OCI-LY7 (cell line): ENCODE measurements around the gene RREB1. TPM values are rescaled to one million over a fixed set of nuclear protein-coding genes. Genes with fewer than 3 reads are reported as not detected.

Experiments used
- BruUV-seq: library from RNA; stranded (reverse); fragments of 400-500 nt; replicated peaks from 2 replicates; lab custom pipeline; 2021; lab: Mats Ljungman, UMichigan
- CTCF ChIA-PET: fragments of 300-600 bp; sonication (Branson Sonifier 250); formaldehyde crosslinking; loops from one replicate; lab custom pipeline; 2022; ENCODE audit warnings: antibody characterized with exemption; ENCODE audit not compliant: unreplicated experiment; lab: Charles Lee
- POLR2A ChIA-PET: fragments of 300-600 bp; sonication (Branson Sonifier 250); formaldehyde crosslinking; loops from one replicate; lab custom pipeline; 2022; ENCODE audit warnings: antibody characterized with exemption; lab: Charles Lee
- DNase-seq: peaks from one replicate; pipeline ENCODE4 v3.0.0-alpha.2; 2015; ENCODE audit warnings: low spot score
- H2AFZ ChIP-seq: fragments of 200-600 bp; sonication (generic), shearing (Covaris generic); 2 replicates; pipeline ENCODE4 v1.6.1; 2014; ENCODE audit warnings: mild to moderate bottlenecking, antibody characterized with exemption, low read length, moderate library complexity
- H3K27ac ChIP-seq: fragments of 200-600 bp; sonication (generic); 2 replicates; pipeline ENCODE4 v1.5.1; 2014; ENCODE audit warnings: mixed run types, low read depth, mild to moderate bottlenecking, moderate library complexity, low read length, inconsistent platforms; ENCODE audit not compliant: poor library complexity, severe bottlenecking
- H3K36me3 ChIP-seq: fragments of 200-600 bp; sonication (generic); 2 replicates; pipeline ENCODE4 v1.6.1; 2014; ENCODE audit warnings: mild to moderate bottlenecking, antibody characterized with exemption, low read length, moderate library complexity, mixed read lengths; ENCODE audit not compliant: insufficient read depth
- H3K4me1 ChIP-seq: fragments of 200-600 bp; sonication (generic); 2 replicates; pipeline ENCODE4 v1.5.1; 2014; ENCODE audit warnings: mild to moderate bottlenecking, low read length; ENCODE audit not compliant: insufficient read depth, poor library complexity, severe bottlenecking
- H3K4me2 ChIP-seq: fragments of 200-600 bp; sonication (generic); 2 replicates; pipeline ENCODE4 v1.6.1; 2014; ENCODE audit warnings: mild to moderate bottlenecking, low read length
- H3K4me3 ChIP-seq: fragments of 200-600 bp; sonication (generic); 2 replicates; pipeline ENCODE4 v1.5.1; 2014; ENCODE audit warnings: mild to moderate bottlenecking, low read depth, low read length; ENCODE audit not compliant: poor library complexity, severe bottlenecking
- H3K79me2 ChIP-seq: fragments of 200-600 bp; sonication (generic); 2 replicates; pipeline ENCODE4 v1.6.1; 2016; ENCODE audit warnings: low read depth, mild to moderate bottlenecking, low read length, moderate library complexity, mixed read lengths; ENCODE audit not compliant: insufficient read depth
- H3K9me2 ChIP-seq: fragments of 200-600 bp; sonication (generic); 2 replicates; pipeline ENCODE4 v1.6.1; 2016; ENCODE audit warnings: mild to moderate bottlenecking, low read length, mixed read lengths; ENCODE audit not compliant: insufficient read depth
- H3K9me3 ChIP-seq: fragments of 200-600 bp; sonication (generic); 2 replicates; pipeline ENCODE4 v1.6.1; 2014; ENCODE audit warnings: mild to moderate bottlenecking, mixed run types, low read length, mixed read lengths
- H4K20me1 ChIP-seq: fragments of 200-600 bp; sonication (generic); 2 replicates; pipeline ENCODE4 v1.6.1; 2014; ENCODE audit warnings: mild to moderate bottlenecking, antibody characterized with exemption, low read length, moderate library complexity, mixed read lengths; ENCODE audit not compliant: insufficient read depth
- EZH2phosphoT487 ChIP-seq: fragments of 200-600 bp; sonication (generic); IDR thresholded peaks from 2 replicates; pipeline ENCODE4 v1.6.1; 2018; ENCODE audit warnings: low read depth, borderline replicate concordance, mild to moderate bottlenecking, mixed run types, antibody characterized with exemption, low read length, moderate library complexity, mixed read lengths
- intact Hi-C: fragments of 100-400 bp; cut with micrococcal nuclease; formaldehyde crosslinking; loops from one replicate; pipeline ENCODE4 v1.10.0; 2022; ENCODE audit not compliant: unreplicated experiment
- total RNA-seq, 2 experiments: library from RNA; depleted of rRNA in 1 of 2; stranded (reverse); fragments of >200 nt in 1 of 2; shearing (Covaris generic) in 1 of 2; gene quantifications; 2 replicates each; pipeline ENCODE4 v1.2.3, GENCODE V29; 2014 to 2022
- TF ChIP-seq, protein P1 (sequence below): fragments of 200-600 bp; sonication (generic); conservative IDR thresholded peaks from 2 replicates; pipeline ENCODE4 v1.5.1; 2014; ENCODE audit warnings: mild to moderate bottlenecking, antibody characterized with exemption, low read length, moderate library complexity, mixed read lengths

RREB1 gene
- total RNA-seq, 2 experiments from 2014 or later = 4.4 to 7.1 TPM

DNA sequence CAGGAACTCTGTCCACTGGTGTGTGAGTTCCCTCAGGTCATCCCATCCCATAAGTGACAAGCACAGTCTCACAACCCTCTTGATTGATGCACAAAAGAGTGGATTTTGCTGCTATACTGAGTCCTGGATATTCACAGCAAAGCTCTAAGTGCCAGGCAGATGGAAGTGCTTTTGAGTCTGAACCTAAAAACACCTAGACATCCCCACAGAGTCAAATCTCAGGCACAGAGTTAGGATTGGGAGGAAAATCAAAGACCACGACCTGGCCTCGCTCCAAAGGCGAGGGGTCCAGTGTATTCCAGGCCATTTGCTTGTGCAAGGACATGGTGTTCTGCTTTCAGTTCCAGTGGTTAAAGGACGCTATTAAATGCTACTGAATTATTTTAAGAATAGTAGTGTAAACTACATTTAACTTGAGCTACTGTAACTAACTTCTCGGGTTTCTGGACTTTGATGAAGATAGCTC is 56.8 kb downstream of the RREB1 start:
- Histone ChIP-seq H2AFZ (no peak overlapping the region), H3K4me1 (no peaks in the 10 kb centered on the region), H4K20me1 (0 out of 2 replicates have a peak, but pooled peaks cover 3% of the 10 kb centered on the region), H3K4me2 (no peak overlapping the region), H3K9me2 (no peaks in the 10 kb centered on the region), H3K36me3 (no peaks in the 10 kb centered on the region), H3K4me3 (no peak overlapping the region), H3K9me3 (no peaks in the 10 kb centered on the region), H3K79me2 (no peaks in the 10 kb centered on the region), H3K27ac (no peak overlapping the region)
- no TSS peak for BruUV-seq
- intact Hi-C loops = no loop called here
- DNase-seq = no peak
- ChIA-PET POLR2A (no interaction called here), CTCF (no interaction called here)
- no peak for TF ChIP-seq EZH2phosphoT487
- TF ChIP-seq, protein P1, sequence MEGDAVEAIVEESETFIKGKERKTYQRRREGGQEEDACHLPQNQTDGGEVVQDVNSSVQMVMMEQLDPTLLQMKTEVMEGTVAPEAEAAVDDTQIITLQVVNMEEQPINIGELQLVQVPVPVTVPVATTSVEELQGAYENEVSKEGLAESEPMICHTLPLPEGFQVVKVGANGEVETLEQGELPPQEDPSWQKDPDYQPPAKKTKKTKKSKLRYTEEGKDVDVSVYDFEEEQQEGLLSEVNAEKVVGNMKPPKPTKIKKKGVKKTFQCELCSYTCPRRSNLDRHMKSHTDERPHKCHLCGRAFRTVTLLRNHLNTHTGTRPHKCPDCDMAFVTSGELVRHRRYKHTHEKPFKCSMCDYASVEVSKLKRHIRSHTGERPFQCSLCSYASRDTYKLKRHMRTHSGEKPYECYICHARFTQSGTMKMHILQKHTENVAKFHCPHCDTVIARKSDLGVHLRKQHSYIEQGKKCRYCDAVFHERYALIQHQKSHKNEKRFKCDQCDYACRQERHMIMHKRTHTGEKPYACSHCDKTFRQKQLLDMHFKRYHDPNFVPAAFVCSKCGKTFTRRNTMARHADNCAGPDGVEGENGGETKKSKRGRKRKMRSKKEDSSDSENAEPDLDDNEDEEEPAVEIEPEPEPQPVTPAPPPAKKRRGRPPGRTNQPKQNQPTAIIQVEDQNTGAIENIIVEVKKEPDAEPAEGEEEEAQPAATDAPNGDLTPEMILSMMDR = no peak

DNA sequence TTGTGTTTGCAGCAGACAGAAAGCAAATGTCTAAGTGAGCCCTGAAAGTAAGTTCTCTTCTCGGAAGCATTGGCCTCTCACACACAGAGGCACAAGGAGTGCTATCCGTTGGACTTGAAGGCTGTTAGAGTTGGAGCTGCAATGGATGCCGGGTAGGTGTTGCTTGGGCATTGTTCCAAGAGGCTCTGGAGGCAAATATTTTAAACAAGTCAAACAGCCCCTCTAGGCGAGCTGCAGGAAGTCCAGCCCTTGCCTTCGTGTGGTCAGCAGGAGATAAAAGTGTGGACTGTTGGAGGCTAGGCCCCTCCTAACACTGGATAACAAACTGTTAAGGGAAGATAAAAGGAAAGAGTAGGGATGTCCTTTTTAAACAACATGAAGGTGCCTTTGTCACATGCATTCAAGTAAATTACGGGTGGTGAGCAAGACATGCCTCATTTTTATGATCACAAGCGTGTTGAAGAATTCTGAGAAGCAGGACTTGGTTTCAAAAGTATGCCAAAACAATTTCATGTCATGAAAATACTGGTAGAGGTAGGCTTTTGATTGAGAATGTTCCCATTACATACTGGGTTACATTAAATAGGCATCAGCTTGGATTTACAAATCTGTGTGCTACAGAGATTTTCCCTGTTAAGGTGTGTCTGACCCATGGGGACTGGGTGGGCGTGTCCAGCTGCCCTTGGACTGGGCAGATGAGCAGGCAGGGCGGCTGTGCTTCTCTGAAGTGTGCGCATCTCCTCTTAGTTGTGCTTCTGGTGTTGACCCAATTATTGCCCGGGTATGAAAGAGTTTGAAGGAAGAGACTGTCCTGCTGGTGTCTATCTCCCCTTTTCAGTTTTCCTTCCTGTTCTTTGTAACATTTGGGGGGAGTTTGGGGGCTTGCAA is 57.5 kb downstream of the RREB1 start:
- intact Hi-C loops = no loop called here
- TF ChIP-seq EZH2phosphoT487 = no peak
- TF ChIP-seq, protein P1 = no peak
- Histone ChIP-seq H3K4me2 (no peak overlapping the region), H4K20me1 (0 out of 2 replicates have a peak, but pooled peaks cover 5% of the 10 kb centered on the region), H3K79me2 (no peaks in the 10 kb centered on the region), H3K27ac (no peak overlapping the region), H3K36me3 (no peaks in the 10 kb centered on the region), H3K4me3 (no peak overlapping the region), H2AFZ (no peak overlapping the region), H3K9me3 (no peaks in the 10 kb centered on the region), H3K9me2 (no peaks in the 10 kb centered on the region), H3K4me1 (no peaks in the 10 kb centered on the region)
- POLR2A ChIA-PET = interaction anchor here (0.5 to 0.7 kb wide), 2 partner anchors 20 to 1557 kb away, joined by 3 read pairs; no protein-coding TSS in a partner anchor
- CTCF ChIA-PET = no interaction called here
- DNase-seq = no peak
- BruUV-seq = no TSS peak

DNA sequence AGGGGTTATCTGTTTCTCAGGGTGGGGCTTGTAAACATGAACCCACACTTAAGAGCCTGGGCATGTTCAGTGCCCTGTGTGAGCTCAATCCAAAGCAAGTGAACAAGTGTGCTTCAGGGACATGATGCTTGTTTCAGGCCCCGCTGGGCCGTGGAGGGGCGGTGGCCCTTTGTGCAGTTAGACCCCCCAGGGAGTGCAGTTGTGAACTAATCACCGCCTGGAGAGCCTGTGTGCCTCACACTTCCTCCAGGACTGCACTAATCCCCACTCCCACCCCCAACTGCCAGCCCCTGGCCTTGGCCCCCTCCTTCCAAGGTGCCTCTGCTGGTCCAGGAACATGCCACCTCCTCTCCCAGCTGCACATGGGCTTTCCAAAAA is 58.1 kb downstream of the RREB1 start:
- intact Hi-C loops = no loop called here
- H3K27ac ChIP-seq = no peak overlapping the region
- CTCF ChIA-PET = no interaction called here
- no peaks in the 10 kb centered on the region for H3K9me3 ChIP-seq
- H3K36me3 ChIP-seq = no peaks in the 10 kb centered on the region
- H3K9me2 ChIP-seq = no peaks in the 10 kb centered on the region
- no peak overlapping the region for H3K4me2 ChIP-seq
- BruUV-seq = no TSS peak
- H3K4me3 ChIP-seq = no peak overlapping the region
- H3K4me1 ChIP-seq = peaks cover 5% of the 10 kb centered on the region
- TF ChIP-seq, protein P1 = no peak
- DNase-seq = no peak
- no peaks in the 10 kb centered on the region for H3K79me2 ChIP-seq
- POLR2A ChIA-PET = interaction anchor here (0.5 to 0.7 kb wide), 2 partner anchors 19 to 1558 kb away, joined by 3 read pairs; no protein-coding TSS in a partner anchor
- H4K20me1 ChIP-seq = 0 out of 2 replicates have a peak, but pooled peaks cover 5% of the 10 kb centered on the region
- H2AFZ ChIP-seq = no peak overlapping the region
